Measurements from ENCODE around the gene TF. TPM values are rescaled to one million over a fixed set of nuclear protein-coding genes. Genes with fewer than 3 reads are reported as not detected.

Gene TF
- polyA plus RNA-seq, 1 donor (not counting 4 experiments of a cell fraction or from before 2014, with no cell fraction given), result 0.30 TPM

DNA sequence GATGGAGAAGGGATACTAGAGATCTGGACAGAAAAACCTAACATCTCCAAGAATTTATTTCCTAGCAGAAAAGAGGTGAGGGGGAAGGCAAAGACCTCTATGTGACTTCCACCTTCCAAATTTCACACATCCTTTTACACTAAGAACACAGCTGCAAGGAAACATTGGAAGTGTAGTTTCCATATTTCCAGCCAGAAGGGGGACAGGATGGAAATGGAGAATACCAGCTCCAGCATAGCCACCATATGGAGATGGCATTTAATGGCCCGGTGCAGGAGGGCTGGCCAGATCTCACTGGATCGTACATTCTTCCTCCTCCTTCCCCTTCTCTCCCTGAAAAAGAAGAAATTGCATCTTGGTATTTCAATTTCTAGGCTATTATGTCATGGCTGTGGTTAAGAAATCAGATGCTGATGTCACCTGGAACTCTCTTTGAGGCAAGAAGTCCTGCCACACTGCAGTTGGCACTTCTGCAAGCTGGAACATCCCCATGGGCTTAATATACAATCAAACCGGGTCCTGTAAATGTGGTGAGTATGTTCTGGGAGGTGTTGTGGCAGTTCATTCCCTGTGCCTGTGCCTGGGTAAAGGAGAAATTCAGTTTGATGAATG is 36.9 kb upstream of the TF start:
- H3K79me2 ChIP-seq (ENCODE audit: control insufficient read depth, insufficient read depth, low read length), result no peaks in the 10 kb centered on the region
- dilution Hi-C loops (cut with MboI; ENCODE audit: extremely low pct_ligation_motif_present, low sequenced_read_pairs), result no loop called here
- no peaks in the 10 kb centered on the region for H3K9me1 ChIP-seq (ENCODE audit: control insufficient read depth, extremely low read depth, insufficient read depth, low read length)
- H4K20me1 ChIP-seq (ENCODE audit: control insufficient read depth, extremely low read depth, insufficient read depth, low read length), result no peaks in the 10 kb centered on the region
- no peak overlapping the region for H2AFZ ChIP-seq (ENCODE audit: control insufficient read depth, low read length)
- no peaks in the 10 kb centered on the region for H3K36me3 ChIP-seq (ENCODE audit: control insufficient read depth in 2 of 2, extremely low read depth in 1 of 2, insufficient read depth in 2 of 2, low read length in 2 of 2)
- H3K9me3 ChIP-seq (ENCODE audit: control insufficient read depth, low read depth, low read length), result no peaks in the 10 kb centered on the region
- H3K27me3 ChIP-seq (ENCODE audit: control insufficient read depth, extremely low read depth, insufficient read depth, low read length), result peaks cover 21% of the 10 kb centered on the region
- no peak for TF ChIP-seq EZH2 (IDR thresholded peaks at IDR 0.05; ENCODE audit: low read length)
- no peak for TF ChIP-seq CTCF (optimal IDR thresholded peaks at IDR 0.05 in 1 of 3, IDR thresholded peaks at IDR 0.05 in 1 of 3, conservative IDR thresholded peaks at IDR 0.05 in 1 of 3; ENCODE audit: extremely low read depth in 1 of 3, insufficient read depth in 2 of 3, low read length in 3 of 3)
- no peak for FAIRE-seq
- no peak for DNase-seq (ENCODE audit: low read depth, low spot score)
- H3K4me1 ChIP-seq (ENCODE audit: control insufficient read depth, extremely low read depth, insufficient read depth, low read length), result no peaks in the 10 kb centered on the region
- H3K27ac ChIP-seq (ENCODE audit: control insufficient read depth, insufficient read depth, low read length), result no peak overlapping the region
- no peak overlapping the region for H3K9ac ChIP-seq (ENCODE audit: control insufficient read depth, extremely low read depth, insufficient read depth, low read length)
- no peak overlapping the region for H3K4me3 ChIP-seq (ENCODE audit: control insufficient read depth in 2 of 3, extremely low read depth in 1 of 3, insufficient read depth in 2 of 3, low read depth in 1 of 3, low read length in 3 of 3)
- H3K4me2 ChIP-seq (ENCODE audit: control insufficient read depth, extremely low read depth, insufficient read depth, low read depth, low read length), result no peak overlapping the region

- Histone ChIP-seq H3K27ac (ENCODE audit: control insufficient read depth, insufficient read depth, low read length) (no peak overlapping the region), H3K27me3 (ENCODE audit: control insufficient read depth, extremely low read depth, insufficient read depth, low read length) (peaks cover 21% of the 10 kb centered on the region), H3K36me3 (ENCODE audit: control insufficient read depth in 2 of 2, extremely low read depth in 1 of 2, insufficient read depth in 2 of 2, low read length in 2 of 2) (no peaks in the 10 kb centered on the region), H4K20me1 (ENCODE audit: control insufficient read depth, extremely low read depth, insufficient read depth, low read length) (no peaks in the 10 kb centered on the region), H2AFZ (ENCODE audit: control insufficient read depth, low read length) (no peak overlapping the region), H3K4me1 (ENCODE audit: control insufficient read depth, extremely low read depth, insufficient read depth, low read length) (no peaks in the 10 kb centered on the region), H3K79me2 (ENCODE audit: control insufficient read depth, insufficient read depth, low read length) (no peaks in the 10 kb centered on the region), H3K9me1 (ENCODE audit: control insufficient read depth, extremely low read depth, insufficient read depth, low read length) (no peaks in the 10 kb centered on the region), H3K9ac (ENCODE audit: control insufficient read depth, extremely low read depth, insufficient read depth, low read length) (no peak overlapping the region), H3K4me2 (ENCODE audit: control insufficient read depth, extremely low read depth, insufficient read depth, low read depth, low read length) (no peak overlapping the region), H3K4me3 (ENCODE audit: control insufficient read depth in 2 of 3, extremely low read depth in 1 of 3, insufficient read depth in 2 of 3, low read depth in 1 of 3, low read length in 3 of 3) (no peak overlapping the region), H3K9me3 (ENCODE audit: control insufficient read depth, low read depth, low read length) (no peaks in the 10 kb centered on the region)
- TF ChIP-seq EZH2 (IDR thresholded peaks at IDR 0.05; ENCODE audit: low read length) (no peak), CTCF (optimal IDR thresholded peaks at IDR 0.05 in 1 of 3, IDR thresholded peaks at IDR 0.05 in 1 of 3, conservative IDR thresholded peaks at IDR 0.05 in 1 of 3; ENCODE audit: extremely low read depth in 1 of 3, insufficient read depth in 2 of 3, low read length in 3 of 3) (no peak)
- FAIRE-seq, result no peak
- dilution Hi-C loops (cut with MboI; ENCODE audit: extremely low pct_ligation_motif_present, low sequenced_read_pairs), result no loop called here
- no peak for DNase-seq (ENCODE audit: low read depth, low spot score)
Observed at GRCh38 chr3:133711013-133711412, 35.2 kb upstream of the TF start.
